Lung (tissue), 12 donors: ENCODE results near the gene FBLL1. TPM values are rescaled to one million over a fixed set of nuclear protein-coding genes. Genes with fewer than 3 reads are reported as not detected.

Source experiments
- ATAC-seq: fragments of 200-7000 bp; cut with Tn5 transposase; one replicate; pipeline ENCODE4 v1.9.1; 2020; ENCODE audit warnings: moderate number of reproducible peaks; ENCODE audit not compliant: insufficient read depth, low FRiP score
- DNase-seq, 3 donors: peaks; one replicate each; pipeline ENCODE4 v3.0.0-alpha.2; 2013 to 2017
- H3K27ac ChIP-seq, 2 donors: one replicate each; pipeline ENCODE4 v1.5.1; 2013; ENCODE audit warnings: mild to moderate bottlenecking in 2 of 2, moderate library complexity in 2 of 2, control low read depth in 1 of 2, inconsistent platforms in 1 of 2, low read depth in 1 of 2, low read length in 1 of 2
- H3K27me3 ChIP-seq, 3 donors: one replicate each; pipeline ENCODE4 v1.5.1; 2013; ENCODE audit warnings: low read length in 2 of 3; ENCODE audit not compliant: control insufficient read depth in 3 of 3, insufficient read depth in 3 of 3
- H3K36me3 ChIP-seq, 4 donors: one replicate each; pipeline ENCODE4 v1.5.1; 2013; ENCODE audit warnings: low read length in 4 of 4, mild to moderate bottlenecking in 1 of 4, moderate library complexity in 1 of 4; ENCODE audit not compliant: control insufficient read depth in 4 of 4, insufficient read depth in 4 of 4
- H3K4me1 ChIP-seq, 5 donors: one replicate each; pipeline ENCODE4 v1.5.1; 2013; ENCODE audit warnings: low read length in 5 of 5, mild to moderate bottlenecking in 2 of 5, moderate library complexity in 1 of 5; ENCODE audit not compliant: control insufficient read depth in 5 of 5, insufficient read depth in 5 of 5
- H3K4me3 ChIP-seq: one replicate; pipeline ENCODE4 v1.5.1; 2013; ENCODE audit warnings: mild to moderate bottlenecking, control low read depth, moderate library complexity
- H3K9ac ChIP-seq, 2 donors: one replicate each; pipeline ENCODE4 v1.5.1; 2013; ENCODE audit warnings: low read length in 2 of 2, control low read depth in 1 of 2; ENCODE audit not compliant: insufficient read depth in 1 of 2
- H3K9me3 ChIP-seq, 4 donors: one replicate each; pipeline ENCODE4 v1.5.1; 2013; ENCODE audit warnings: low read length in 3 of 4, mild to moderate bottlenecking in 1 of 4, moderate library complexity in 1 of 4; ENCODE audit not compliant: control insufficient read depth in 4 of 4, insufficient read depth in 3 of 4
- CTCF ChIP-seq: IDR thresholded peaks from 2 replicates; pipeline ENCODE4 v1.5.1; 2012; ENCODE audit warnings: mild to moderate bottlenecking; ENCODE audit errors: control extremely low read depth, extremely low read depth
- WGBS, 2 donors: extraction: QIAGEN DNeasy Blood & Tissue Kit; methylation state at CpG; one replicate each; pipeline ENCODE4 v1.1.7; 2013; 5-methylcytosine and 5-hydroxymethylcytosine counted together
- polyA plus RNA-seq, 2 donors: library from polyadenylated mRNA; stranded (reverse); fragments of 200-250 nt; gene quantifications; one replicate each; pipeline ENCODE4 v1.2.1, GENCODE V29; 2013
- total RNA-seq, 2 donors: library from RNA; depleted of rRNA in 1 of 2; stranded (reverse); fragments of >200 nt in 1 of 2; gene quantifications; one replicate each; pipeline ENCODE4 v1.2.1, GENCODE V29; 2014 to 2021
- donor health status: control.
- donor health status: control.
- donor health status: Bipolar disorder and iron deficiency.
- donor health status: healthy.
- donor health status: DM: yes; HTN: yes; CAD: no.

The FBLL1 gene
- total and polyA plus RNA-seq, 4 donors: 0.18 to 1.1 (median 0.27) TPM

- ATAC-seq: no peak
- no peak overlapping the region for H3K4me3 ChIP-seq
- H3K9ac ChIP-seq: no peak overlapping the region
- WGBS, 2 donors: 56 to 77% methylated on average over 2 of the region's 2 CpGs
- DNase-seq: no peak
- peaks cover 0 to 3% (median 0%) of the 10 kb centered on the region in 4 donors for H3K9me3 ChIP-seq
- H3K27me3 ChIP-seq: no peaks in the 10 kb centered on the region
- H3K4me1 ChIP-seq: no peaks in the 10 kb centered on the region
- H3K27ac ChIP-seq: no peak overlapping the region
- H3K36me3 ChIP-seq: no peaks in the 10 kb centered on the region
- no peak for TF ChIP-seq CTCF
Observed at GRCh38 chr5:168537176-168537575, 8.1 kb downstream of the FBLL1 start.

DNA sequence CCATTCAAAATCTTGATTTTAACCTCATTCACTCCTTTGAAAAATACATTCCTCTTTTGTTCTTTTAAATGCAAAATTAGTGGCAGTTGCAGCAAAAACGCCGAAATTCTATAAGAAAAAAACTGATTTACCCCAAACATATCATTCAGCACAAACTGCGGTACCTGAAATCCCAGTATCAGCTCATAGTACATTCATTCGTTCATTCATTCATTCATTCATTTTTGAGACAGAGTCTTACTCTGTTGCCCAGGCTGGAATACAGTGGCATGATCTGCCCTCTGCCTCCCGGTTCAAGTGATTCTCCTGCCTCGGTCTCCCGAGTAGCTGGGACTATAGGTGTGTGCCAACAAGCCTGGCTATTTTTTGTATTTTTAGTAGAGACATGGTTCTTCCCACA, 20.4 kb downstream of the FBLL1 start:
- H3K36me3 ChIP-seq: peaks cover 13 to 22% (median 17%) of the 10 kb centered on the region in 4 donors
- no peak for ATAC-seq
- 95 to 98% methylated on average over 7 of the region's 7 CpGs for WGBS, 2 donors
- H3K4me1 ChIP-seq: peaks cover 0 to 13% (median 0%) of the 10 kb centered on the region in 5 donors
- no peaks in the 10 kb centered on the region for H3K27me3 ChIP-seq
- no peak overlapping the region for H3K4me3 ChIP-seq
- H3K9ac ChIP-seq: no peak overlapping the region
- TF ChIP-seq CTCF: no peak
- no peaks in the 10 kb centered on the region for H3K9me3 ChIP-seq
- DNase-seq: no peak
- no peak overlapping the region for H3K27ac ChIP-seq

GRCh38 chr5:168550656-168551055, 21.6 kb downstream of the FBLL1 start:
- H3K27ac ChIP-seq: no peak overlapping the region
- no peak for ATAC-seq
- H3K4me3 ChIP-seq: no peak overlapping the region
- H3K27me3 ChIP-seq: no peaks in the 10 kb centered on the region
- no peak for TF ChIP-seq CTCF
- peaks cover 13 to 22% (median 17%) of the 10 kb centered on the region in 4 donors for H3K36me3 ChIP-seq
- H3K9me3 ChIP-seq: no peaks in the 10 kb centered on the region
- peaks cover 0 to 13% (median 0%) of the 10 kb centered on the region in 5 donors for H3K4me1 ChIP-seq
- H3K9ac ChIP-seq: no peak overlapping the region
- no peak for DNase-seq

DNA sequence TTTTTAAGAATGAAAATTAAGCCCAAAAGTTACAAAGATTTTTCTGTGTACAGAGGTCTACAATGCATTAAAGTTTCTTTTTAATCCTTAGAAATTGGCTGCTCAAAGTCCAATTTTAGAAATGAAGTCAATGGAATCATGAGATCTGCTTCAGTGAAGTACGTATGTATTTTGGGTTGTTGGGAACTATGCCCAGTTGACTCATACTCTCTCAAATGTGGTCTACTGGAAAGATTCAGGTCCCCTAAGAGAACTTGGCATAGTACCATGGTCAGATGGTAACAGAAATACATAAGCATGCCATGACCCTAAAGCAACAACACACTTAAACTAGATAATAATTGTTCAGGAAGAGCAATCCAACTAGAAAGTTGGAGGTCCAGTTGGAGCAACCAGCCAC, 23.0 kb downstream of the FBLL1 start:
- WGBS, 2 donors: 62 to 79% methylated on average over 1 of the region's 1 CpG
- peaks cover 0 to 13% (median 0%) of the 10 kb centered on the region in 5 donors for H3K4me1 ChIP-seq
- no peak overlapping the region for H3K4me3 ChIP-seq
- H3K27me3 ChIP-seq: no peaks in the 10 kb centered on the region
- H3K36me3 ChIP-seq: peaks cover 15 to 30% (median 19%) of the 10 kb centered on the region in 4 donors
- no peaks in the 10 kb centered on the region for H3K9me3 ChIP-seq
- DNase-seq: no peak
- no peak for ATAC-seq
- no peak overlapping the region for H3K9ac ChIP-seq
- peak overlapping the region in 1 of 2 donors; percentile 85 for H3K27ac ChIP-seq
- TF ChIP-seq CTCF: no peak
